ENCODE data around the gene FOSL1. TPM values are rescaled to one million over a fixed set of nuclear protein-coding genes. Genes with fewer than 3 reads are reported as not detected.

FOSL1 gene
- total and polyA plus RNA-seq, 2 of the 13 experiments (the other 11 are each of a cell fraction or from before 2014, with no cell fraction given), result 4.0 to 4.1 TPM

DNA sequence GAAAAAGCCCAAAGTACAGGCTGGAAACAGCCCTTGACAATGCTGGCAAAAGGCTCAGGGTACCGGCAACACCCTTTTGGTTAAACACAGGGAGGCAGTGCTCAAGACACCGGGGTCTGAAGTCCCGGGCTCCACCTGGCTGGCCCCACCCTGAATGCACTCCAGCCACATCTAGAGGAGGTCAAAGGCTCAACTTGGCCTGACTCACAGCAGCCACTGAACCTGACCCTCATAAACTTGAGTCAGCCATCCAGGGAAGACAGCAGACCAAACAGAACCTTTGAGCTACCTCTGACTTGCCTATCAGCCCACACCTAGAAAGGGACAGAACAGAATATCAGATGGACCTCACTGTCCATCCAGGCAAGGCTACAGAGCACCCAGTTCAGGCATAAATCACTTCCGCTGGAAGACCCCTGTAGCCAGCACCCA is 46.0 kb downstream of the FOSL1 start (continued):
- TF ChIP-seq HCFC1 (IDR thresholded peaks at IDR 0.05; ENCODE audit: low read depth, low read length) (no peak), E2F1 (CRISPR knock-in tag; IDR thresholded peaks at IDR 0.05) (no peak), NR2F1 (CRISPR knock-in tag; IDR thresholded peaks at IDR 0.05) (0 out of 4 replicates have a peak, but pooled peaks of 1 of the 2 experiments have one; percentile 39), SRF (IDR thresholded peaks at IDR 0.05; ENCODE audit: low read depth, low read length) (no peak), EP300 (IDR thresholded peaks at IDR 0.05; ENCODE audit: low read depth in 2 of 2, low read length in 2 of 2) (peak in 1 of 2 experiments; percentile 12; a peak in 1 of 4 replicates), EP300 (CRISPR knock-in tag; IDR thresholded peaks at IDR 0.05; ENCODE audit: borderline replicate concordance) (no peak), KDM5B (CRISPR knock-in tag; IDR thresholded peaks at IDR 0.05; ENCODE audit: borderline replicate concordance) (no peak), HOXD1 (CRISPR knock-in tag; IDR thresholded peaks at IDR 0.05) (no peak), ZNF30 (CRISPR knock-in tag; IDR thresholded peaks at IDR 0.05) (no peak), GZF1 (CRISPR knock-in tag; IDR thresholded peaks at IDR 0.05) (no peak), ZBTB25 (CRISPR knock-in tag; IDR thresholded peaks at IDR 0.05) (no peak), SIN3B (IDR thresholded peaks at IDR 0.05; ENCODE audit: low read length) (no peak), ATRX (CRISPR knock-in tag; IDR thresholded peaks at IDR 0.05; ENCODE audit: borderline replicate concordance) (no peak), GFI1 (CRISPR knock-in tag; IDR thresholded peaks at IDR 0.05; ENCODE audit: borderline replicate concordance) (no peak), IKZF1 (IDR thresholded peaks at IDR 0.05) (no peak), NFRKB (IDR thresholded peaks at IDR 0.05) (no peak), SNAPC2 (CRISPR knock-in tag; IDR thresholded peaks at IDR 0.05) (no peak), SRY (CRISPR knock-in tag; IDR thresholded peaks at IDR 0.05) (no peak), EZH2 (conservative IDR thresholded peaks at IDR 0.05; ENCODE audit: low read depth, low read length) (no peak), ZNF382 (CRISPR knock-in tag; IDR thresholded peaks at IDR 0.05; ENCODE audit: borderline replicate concordance) (no peak), ETS1 (CRISPR knock-in tag; IDR thresholded peaks at IDR 0.05) (no peak), ZNF569 (CRISPR knock-in tag; IDR thresholded peaks at IDR 0.05; ENCODE audit: borderline replicate concordance) (no peak)
- TF ChIP-seq, protein P1, sequence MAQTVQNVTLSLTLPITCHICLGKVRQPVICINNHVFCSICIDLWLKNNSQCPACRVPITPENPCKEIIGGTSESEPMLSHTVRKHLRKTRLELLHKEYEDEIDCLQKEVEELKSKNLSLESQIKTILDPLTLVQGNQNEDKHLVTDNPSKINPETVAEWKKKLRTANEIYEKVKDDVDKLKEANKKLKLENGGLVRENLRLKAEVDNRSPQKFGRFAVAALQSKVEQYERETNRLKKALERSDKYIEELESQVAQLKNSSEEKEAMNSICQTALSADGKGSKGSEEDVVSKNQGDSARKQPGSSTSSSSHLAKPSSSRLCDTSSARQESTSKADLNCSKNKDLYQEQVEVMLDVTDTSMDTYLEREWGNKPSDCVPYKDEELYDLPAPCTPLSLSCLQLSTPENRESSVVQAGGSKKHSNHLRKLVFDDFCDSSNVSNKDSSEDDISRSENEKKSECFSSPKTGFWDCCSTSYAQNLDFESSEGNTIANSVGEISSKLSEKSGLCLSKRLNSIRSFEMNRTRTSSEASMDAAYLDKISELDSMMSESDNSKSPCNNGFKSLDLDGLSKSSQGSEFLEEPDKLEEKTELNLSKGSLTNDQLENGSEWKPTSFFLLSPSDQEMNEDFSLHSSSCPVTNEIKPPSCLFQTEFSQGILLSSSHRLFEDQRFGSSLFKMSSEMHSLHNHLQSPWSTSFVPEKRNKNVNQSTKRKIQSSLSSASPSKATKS (CRISPR knock-in tag; IDR thresholded peaks at IDR 0.05), result no peak
